ENCODE results near the gene FAM219B. TPM values are rescaled to one million over a fixed set of nuclear protein-coding genes. Genes with fewer than 3 reads are reported as not detected.

FAM219B gene
- total RNA-seq, 4 donors from 2014 or later: 29.3 to 71.8 (median 45.4) TPM

GRCh38 chr15:74873036-74873755 is 33.5 kb downstream of the FAM219B start, which contains the start of gene SCAMP2:
Gene SCAMP2 (minus strand): TSS chr15:74873365. CDS start chr15:74873255, 110 bp downstream.
- peaks cover 32 to 54% (median 48%) of the 10 kb centered on the region in 3 donors for H3K4me1 ChIP-seq
- WGBS, 2 donors: 0 to 4% methylated on average over 1 to 5 of the region's 52 CpGs
- TF ChIP-seq CTCF (IDR thresholded peaks at IDR 0.05) (no peak), POLR2A (IDR thresholded peaks at IDR 0.05) (peak in 3 of 4 donors; percentile 53 to 85 (median 72))
- peak within 1 kb of the TSS; percentile 94 to 98 (median 96) for H3K27ac ChIP-seq
- no peaks in the 10 kb centered on the region for H3K27me3 ChIP-seq
- H3K4me3 ChIP-seq: peak within 1 kb of the TSS; percentile 59 to 98 (median 75)
- H3K36me3 ChIP-seq: peaks cover 0 to under 1% (median 0%) of the 10 kb centered on the region in 3 donors
- intact Hi-C loops (cut with DNase I): no loop called here
- peak; percentile 75 for DNase-seq
- no peaks in the 10 kb centered on the region for H3K9me3 ChIP-seq

GRCh38 chr15:74872702-74873035 is 34.0 kb downstream of the FAM219B start:
- H3K36me3 ChIP-seq: peaks cover 0 to 4% (median 0%) of the 10 kb centered on the region in 3 donors
- H3K4me3 ChIP-seq: peak overlapping the region; percentile 59 to 98 (median 75)
- no peaks in the 10 kb centered on the region for H3K9me3 ChIP-seq
- H3K27me3 ChIP-seq: no peaks in the 10 kb centered on the region
- DNase-seq: no peak
- TF ChIP-seq CTCF (IDR thresholded peaks at IDR 0.05) (no peak), POLR2A (IDR thresholded peaks at IDR 0.05) (no peak)
- peak overlapping the region; percentile 94 to 98 (median 96) for H3K27ac ChIP-seq
- intact Hi-C loops (cut with DNase I): no loop called here
- WGBS, 2 donors: 0% methylated on average over 9 to 11 of the region's 11 CpGs
- peaks cover 35 to 59% (median 53%) of the 10 kb centered on the region in 3 donors for H3K4me1 ChIP-seq

- Histone ChIP-seq H3K4me3 (peak overlapping the region in 2 of 4 donors; percentile 6 to 39), H3K27me3 (no peaks in the 10 kb centered on the region), H3K36me3 (peaks cover 0 to 4% (median 0%) of the 10 kb centered on the region in 3 donors), H3K4me1 (peaks cover 53 to 80% (median 72%) of the 10 kb centered on the region in 3 donors), H3K27ac (peak overlapping the region; percentile 94 to 98 (median 96)), H3K9me3 (no peaks in the 10 kb centered on the region)
- TF ChIP-seq CTCF (IDR thresholded peaks at IDR 0.05) (no peak), POLR2A (IDR thresholded peaks at IDR 0.05) (no peak)
- DNase-seq: no peak
- WGBS, 2 donors: 13% methylated on average over 6 of the region's 6 CpGs
- intact Hi-C loops (cut with DNase I): no loop called here
Observed at GRCh38 chr15:74870436-74871215, 36.0 kb downstream of the FAM219B start.

- intact Hi-C loops (cut with DNase I): no loop called here
- peak; percentile 22 for DNase-seq
- WGBS, 2 donors: 20 to 29% methylated on average over 4 to 5 of the region's 6 CpGs
- no peak for TF ChIP-seq CTCF (IDR thresholded peaks at IDR 0.05)
- TF ChIP-seq POLR2A (IDR thresholded peaks at IDR 0.05): peak in 2 of 4 donors; percentile 22 to 35
- H3K4me3 ChIP-seq: peak overlapping the region in 2 of 4 donors; percentile 6 to 39
- H3K27ac ChIP-seq: peak overlapping the region; percentile 94 to 98 (median 96)
- H3K9me3 ChIP-seq: no peaks in the 10 kb centered on the region
- H3K4me1 ChIP-seq: peaks cover 60 to 87% (median 80%) of the 10 kb centered on the region in 3 donors
- no peaks in the 10 kb centered on the region for H3K27me3 ChIP-seq
- peaks cover 0 to 4% (median 0%) of the 10 kb centered on the region in 3 donors for H3K36me3 ChIP-seq
Observed at GRCh38 chr15:74869726-74870407, 36.8 kb downstream of the FAM219B start.

Data from esophagus squamous epithelium (tissue), 5 donors.